MM.1S (cell line): Measurements from ENCODE around the gene NEDD4L.

Experiments used
- EZH2phosphoT487 ChIP-seq: fragments of 300-600 bp; sonication (generic); IDR thresholded peaks from 2 replicates; pipeline ENCODE4 v1.6.1; 2018; ENCODE audit warnings: antibody characterized with exemption, low read length
- TF ChIP-seq, protein P1 (sequence below): fragments of 300-600 bp; sonication (generic); IDR thresholded peaks from 2 replicates; pipeline ENCODE4 v1.5.1; 2016; ENCODE audit warnings: antibody characterized with exemption, low read length, mixed read lengths

DNA sequence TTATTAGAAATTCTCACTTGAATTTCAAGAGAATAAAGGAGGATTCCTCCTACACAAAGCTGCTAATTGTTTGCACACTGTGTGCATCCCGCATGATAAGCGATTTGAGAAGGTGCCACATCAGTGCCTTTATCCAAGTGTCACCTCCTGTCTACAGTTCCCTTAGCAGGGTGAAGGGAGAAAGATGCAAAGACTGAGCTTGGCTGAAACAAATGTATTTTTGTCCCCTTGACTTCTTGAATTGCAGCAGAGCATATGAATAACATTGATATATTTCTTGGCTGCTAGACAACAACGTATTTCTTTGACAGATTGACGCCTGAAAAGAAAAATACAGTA is 255.1 kb downstream of the NEDD4L start:
- TF ChIP-seq EZH2phosphoT487 = no peak
- TF ChIP-seq, protein P1, sequence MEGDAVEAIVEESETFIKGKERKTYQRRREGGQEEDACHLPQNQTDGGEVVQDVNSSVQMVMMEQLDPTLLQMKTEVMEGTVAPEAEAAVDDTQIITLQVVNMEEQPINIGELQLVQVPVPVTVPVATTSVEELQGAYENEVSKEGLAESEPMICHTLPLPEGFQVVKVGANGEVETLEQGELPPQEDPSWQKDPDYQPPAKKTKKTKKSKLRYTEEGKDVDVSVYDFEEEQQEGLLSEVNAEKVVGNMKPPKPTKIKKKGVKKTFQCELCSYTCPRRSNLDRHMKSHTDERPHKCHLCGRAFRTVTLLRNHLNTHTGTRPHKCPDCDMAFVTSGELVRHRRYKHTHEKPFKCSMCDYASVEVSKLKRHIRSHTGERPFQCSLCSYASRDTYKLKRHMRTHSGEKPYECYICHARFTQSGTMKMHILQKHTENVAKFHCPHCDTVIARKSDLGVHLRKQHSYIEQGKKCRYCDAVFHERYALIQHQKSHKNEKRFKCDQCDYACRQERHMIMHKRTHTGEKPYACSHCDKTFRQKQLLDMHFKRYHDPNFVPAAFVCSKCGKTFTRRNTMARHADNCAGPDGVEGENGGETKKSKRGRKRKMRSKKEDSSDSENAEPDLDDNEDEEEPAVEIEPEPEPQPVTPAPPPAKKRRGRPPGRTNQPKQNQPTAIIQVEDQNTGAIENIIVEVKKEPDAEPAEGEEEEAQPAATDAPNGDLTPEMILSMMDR = no peak
